HFF-Myc (cell line): Measurements from ENCODE around the gene GNS.

Experiments used
- DNase-seq: peaks from one replicate; pipeline ENCODE4 v3.0.0-alpha.2; 2011; ENCODE audit warnings: low read depth; ENCODE audit errors: extremely low read depth
- H3K4me3 ChIP-seq: replicated peaks from 2 replicates; pipeline ENCODE4 v1.5.1; 2011; ENCODE audit warnings: low read depth, mild to moderate bottlenecking, control low read depth, low read length
- TF ChIP-seq, protein P1 (sequence below): IDR thresholded peaks from 2 replicates; pipeline ENCODE4 v1.5.1; 2012; ENCODE audit warnings: mild to moderate bottlenecking, low read depth, low read length, control low read depth; ENCODE audit errors: missing control alignments

Gene GNS

DNA sequence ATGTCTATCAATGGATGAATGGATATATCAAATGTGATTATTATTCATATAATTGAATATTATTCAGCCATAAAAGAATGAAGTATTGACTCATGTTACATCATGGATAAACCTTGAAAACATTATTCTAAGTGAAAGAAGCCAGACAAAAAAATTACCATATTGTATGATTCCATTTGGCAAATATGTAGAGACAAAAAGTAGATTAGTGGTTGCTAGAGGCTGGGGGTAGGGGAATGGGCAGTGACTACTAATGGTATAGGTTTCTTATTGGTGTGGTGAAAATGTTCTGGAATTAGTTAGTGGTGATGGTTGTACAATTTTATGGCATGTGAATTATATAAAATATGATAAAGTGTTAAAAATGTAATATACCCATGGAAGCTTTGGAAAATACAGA lies 31.8 kb upstream of the GNS start:
- no peak overlapping the region for H3K4me3 ChIP-seq
- no peak for DNase-seq
- TF ChIP-seq, protein P1, sequence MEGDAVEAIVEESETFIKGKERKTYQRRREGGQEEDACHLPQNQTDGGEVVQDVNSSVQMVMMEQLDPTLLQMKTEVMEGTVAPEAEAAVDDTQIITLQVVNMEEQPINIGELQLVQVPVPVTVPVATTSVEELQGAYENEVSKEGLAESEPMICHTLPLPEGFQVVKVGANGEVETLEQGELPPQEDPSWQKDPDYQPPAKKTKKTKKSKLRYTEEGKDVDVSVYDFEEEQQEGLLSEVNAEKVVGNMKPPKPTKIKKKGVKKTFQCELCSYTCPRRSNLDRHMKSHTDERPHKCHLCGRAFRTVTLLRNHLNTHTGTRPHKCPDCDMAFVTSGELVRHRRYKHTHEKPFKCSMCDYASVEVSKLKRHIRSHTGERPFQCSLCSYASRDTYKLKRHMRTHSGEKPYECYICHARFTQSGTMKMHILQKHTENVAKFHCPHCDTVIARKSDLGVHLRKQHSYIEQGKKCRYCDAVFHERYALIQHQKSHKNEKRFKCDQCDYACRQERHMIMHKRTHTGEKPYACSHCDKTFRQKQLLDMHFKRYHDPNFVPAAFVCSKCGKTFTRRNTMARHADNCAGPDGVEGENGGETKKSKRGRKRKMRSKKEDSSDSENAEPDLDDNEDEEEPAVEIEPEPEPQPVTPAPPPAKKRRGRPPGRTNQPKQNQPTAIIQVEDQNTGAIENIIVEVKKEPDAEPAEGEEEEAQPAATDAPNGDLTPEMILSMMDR = no peak

GRCh38 chr12:64790166-64790565 lies 31.0 kb upstream of the GNS start:
- no peak overlapping the region for H3K4me3 ChIP-seq
- no peak for DNase-seq
- TF ChIP-seq, protein P1 = no peak

DNA sequence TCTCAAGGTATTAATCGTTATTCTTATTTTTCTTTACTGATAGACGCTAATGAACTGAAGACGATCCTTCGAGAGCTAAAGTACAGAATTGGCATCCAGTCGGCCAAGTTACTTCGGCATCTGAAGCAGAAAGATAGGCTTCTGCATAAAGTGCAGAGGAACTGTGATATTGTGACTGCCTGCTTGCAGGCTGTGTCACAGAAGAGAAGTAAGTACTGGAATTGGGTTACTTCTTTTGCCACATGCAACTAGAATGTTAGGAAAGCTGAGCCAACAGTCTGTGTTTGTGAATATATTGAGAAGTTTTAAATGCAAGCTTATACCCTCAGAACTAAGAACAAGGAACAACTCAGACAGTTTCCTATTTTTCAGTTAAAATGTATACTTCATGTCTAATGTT lies 26.6 kb upstream of the GNS start:
- TF ChIP-seq, protein P1 = no peak
- no peak overlapping the region for H3K4me3 ChIP-seq
- no peak for DNase-seq

DNA sequence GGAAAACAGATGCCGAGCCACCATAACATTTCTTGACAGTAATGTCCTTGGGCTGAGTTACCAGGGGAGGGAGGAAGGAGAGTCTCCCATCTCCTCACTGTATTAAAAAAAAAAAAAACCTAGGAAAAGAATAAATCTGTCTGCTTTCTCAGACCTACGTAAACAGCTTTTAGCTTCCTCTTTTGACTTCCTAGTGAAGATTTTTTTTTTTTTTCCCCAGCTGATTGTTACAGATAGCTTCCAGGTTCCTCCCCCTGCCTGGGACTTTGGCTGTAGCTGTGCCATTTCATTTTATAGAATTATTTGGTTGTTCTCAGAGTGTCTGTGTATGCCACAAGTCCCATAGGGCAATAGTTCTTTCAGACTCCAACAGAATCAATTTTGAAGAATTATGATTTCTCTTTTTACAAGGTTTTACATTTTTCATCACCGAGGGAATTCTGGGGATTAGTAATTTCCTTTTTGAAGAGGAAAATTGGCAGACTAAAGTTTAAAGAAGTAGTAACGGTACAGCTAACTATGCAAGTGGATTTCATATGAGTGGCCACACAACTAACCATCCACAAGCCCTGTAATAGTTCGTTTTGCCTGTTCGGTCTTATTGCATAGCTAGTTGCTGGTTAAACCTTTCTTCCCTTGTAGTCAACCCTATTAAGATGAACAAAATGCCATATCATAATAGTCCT lies 23.1 kb upstream of the GNS start:
- TF ChIP-seq, protein P1 = no peak
- H3K4me3 ChIP-seq = no peak overlapping the region
- no peak for DNase-seq

- no peak for DNase-seq
Observed at GRCh38 chr12:64781280-64782190, 22.3 kb upstream of the GNS start.

DNA sequence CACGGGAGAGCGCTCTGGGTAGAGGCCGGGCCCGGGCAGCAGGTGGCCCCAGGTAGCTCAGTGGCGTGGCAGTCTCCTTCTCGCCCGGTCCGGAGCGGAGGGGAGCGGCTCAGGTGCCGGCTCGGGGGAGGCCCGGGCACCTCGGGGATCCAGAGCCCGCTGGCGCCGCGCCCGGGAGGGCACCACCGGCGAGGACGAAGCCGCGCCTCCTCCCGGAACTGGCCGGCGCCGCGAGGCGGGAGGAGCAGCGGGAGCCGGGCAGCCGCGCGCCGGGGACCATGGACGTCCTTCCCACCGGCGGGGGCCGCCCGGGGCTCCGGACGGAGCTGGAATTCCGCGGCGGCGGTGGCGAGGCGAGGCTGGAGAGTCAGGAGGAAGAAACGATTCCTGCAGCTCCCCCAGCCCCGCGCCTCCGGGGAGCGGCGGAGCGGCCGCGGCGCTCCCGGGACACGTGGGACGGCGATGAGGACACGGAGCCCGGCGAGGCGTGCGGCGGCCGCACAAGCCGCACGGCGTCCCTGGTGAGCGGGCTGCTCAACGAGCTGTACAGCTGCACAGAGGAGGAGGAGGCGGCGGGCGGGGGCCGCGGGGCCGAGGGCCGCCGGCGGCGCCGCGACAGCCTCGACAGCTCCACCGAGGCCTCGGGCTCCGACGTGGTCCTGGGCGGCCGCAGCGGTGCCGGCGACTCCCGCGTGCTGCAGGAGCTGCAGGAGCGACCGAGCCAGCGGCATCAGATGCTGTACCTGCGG lies 21.5 kb upstream of the GNS start:
- H3K4me3 ChIP-seq = 0 out of 2 replicates have a peak overlapping the region, but pooled peaks have one; percentile 9
- TF ChIP-seq, protein P1 = no peak
- no peak for DNase-seq

More at GRCh38 chr12:64781280-64782190, 22.3 kb upstream of the GNS start:
- TF ChIP-seq, protein P1 = no peak
- no peak overlapping the region for H3K4me3 ChIP-seq
